ENCODE results near the gene NFE2L1. TPM values are rescaled to one million over a fixed set of nuclear protein-coding genes. Genes with fewer than 3 reads are reported as not detected.

Gene NFE2L1
- total RNA-seq, 6 experiments from 2014 or later, result 63.1 to 156 (median 117) TPM

- intact Hi-C loops (cut with DNase I), result loop anchor here (10.0 kb wide), 1 partner anchor 165 kb away; the partner anchor contains the start of gene SCRN2 (in 2 of the 2)
- Histone ChIP-seq H3K36me3 (no peaks in the 10 kb centered on the region), H3K9me3 (no peaks in the 10 kb centered on the region), H3K27me3 (peaks cover 0 to 10% of the 10 kb centered on the region in 2 donors), H3K4me1 (peaks cover 0 to 11% (median 0%) of the 10 kb centered on the region in 4 donors), H3K4me3 (no peak overlapping the region), H3K27ac (no peak overlapping the region)
- TF ChIP-seq CTCF (IDR thresholded peaks at IDR 0.05) (no peak), POLR2A (IDR thresholded peaks at IDR 0.05) (no peak)
- ATAC-seq (no peak), DNase-seq (no peak)
- 61% methylated on average over 2 of the region's 3 CpGs for WGBS (ENCODE audit: insufficient coverage, low coverage, low lambda C conversion rate, missing lambda C conversion rate)
These were observed 38.0 kb upstream of the NFE2L1 start for GRCh38 chr17:48010193-48010592.

- WGBS (ENCODE audit: insufficient coverage, low coverage, low lambda C conversion rate, missing lambda C conversion rate), result 9% methylated on average over 20 of the region's 23 CpGs
- H3K9me3 ChIP-seq, result no peaks in the 10 kb centered on the region
- H3K27ac ChIP-seq, result no peak overlapping the region
- no peaks in the 10 kb centered on the region for H3K36me3 ChIP-seq
- DNase-seq, result peak in 1 of 3 donors; percentile 35
- ATAC-seq, result peak; percentile 62 to 67 (median 62)
- TF ChIP-seq CTCF (IDR thresholded peaks at IDR 0.05), result peak; percentile 11 to 40 (median 35)
- TF ChIP-seq POLR2A (IDR thresholded peaks at IDR 0.05), result no peak
- peaks cover 0 to 10% of the 10 kb centered on the region in 2 donors for H3K27me3 ChIP-seq
- H3K4me1 ChIP-seq, result peaks cover 0 to 11% (median 0%) of the 10 kb centered on the region in 4 donors
- intact Hi-C loops (cut with DNase I), result loop anchor here (10.0 kb wide), 1 partner anchor 167 kb away; the partner anchor contains the start of gene SCRN2 (in 2 of the 2)
- peak overlapping the region in 1 of 3 donors; percentile 13 for H3K4me3 ChIP-seq
These were observed 36.6 kb upstream of the NFE2L1 start for GRCh38 chr17:48011405-48012150.

GRCh38 chr17:48012151-48012520, 36.0 kb upstream of the NFE2L1 start:
- TF ChIP-seq POLR2A (IDR thresholded peaks at IDR 0.05) (no peak), CTCF (IDR thresholded peaks at IDR 0.05) (no peak)
- Histone ChIP-seq H3K4me1 (peaks cover 0 to 11% (median 0%) of the 10 kb centered on the region in 4 donors), H3K36me3 (no peaks in the 10 kb centered on the region), H3K27ac (no peak overlapping the region), H3K4me3 (peak overlapping the region in 1 of 3 donors; percentile 13), H3K27me3 (peaks cover 0 to 10% of the 10 kb centered on the region in 2 donors), H3K9me3 (no peaks in the 10 kb centered on the region)
- DNase-seq (peak in 2 of 3 donors; percentile 44 to 50), ATAC-seq (peak; percentile 37 to 56 (median 54))
- WGBS (ENCODE audit: insufficient coverage, low coverage, low lambda C conversion rate, missing lambda C conversion rate), result 0% methylated on average over 8 of the region's 34 CpGs
- intact Hi-C loops (cut with DNase I), result loop anchor here (10.0 kb wide), 1 partner anchor 167 kb away; the partner anchor contains the start of gene SCRN2 (in 2 of the 2)

GRCh38 chr17:48012654-48013053, 35.5 kb upstream of the NFE2L1 start:
- Histone ChIP-seq H3K4me1 (peaks cover 0 to 11% (median 0%) of the 10 kb centered on the region in 4 donors), H3K9me3 (no peaks in the 10 kb centered on the region), H3K4me3 (no peak overlapping the region), H3K36me3 (no peaks in the 10 kb centered on the region), H3K27me3 (peaks cover 0 to 10% of the 10 kb centered on the region in 2 donors), H3K27ac (no peak overlapping the region)
- TF ChIP-seq POLR2A (IDR thresholded peaks at IDR 0.05) (no peak), CTCF (IDR thresholded peaks at IDR 0.05) (no peak)
- intact Hi-C loops (cut with DNase I), result loop anchor here (10.0 kb wide), 1 partner anchor 168 kb away; the partner anchor contains the start of gene SCRN2 (in 2 of the 2)
- ATAC-seq (no peak), DNase-seq (peak in 1 of 3 donors; percentile 5)
- WGBS (ENCODE audit: insufficient coverage, low coverage, low lambda C conversion rate, missing lambda C conversion rate), result 66% methylated on average over 2 of the region's 5 CpGs

Data from right lobe of liver (tissue), 6 donors.